H1 (cell line): Measurements from ENCODE around the gene CLDN16. TPM values are rescaled to one million over a fixed set of nuclear protein-coding genes. Genes with fewer than 3 reads are reported as not detected.

Experiments
- CBX8 ChIP-seq: fragments of 300-800, 300-1000 bp; sonication (generic); IDR thresholded peaks from 2 replicates; pipeline ENCODE4 v1.7.1; 2016; ENCODE audit warnings: low read depth, low read length, borderline replicate concordance
- EP300 ChIP-seq, 2 experiments: IDR thresholded peaks; 1 replicate in 1 of 2; 2 replicates in 1 of 2; pipeline ENCODE4 v1.6.1; 2011 to 2012; ENCODE audit warnings: low read depth in 2 of 2, low read length in 2 of 2, mild to moderate bottlenecking in 2 of 2, borderline replicate concordance in 1 of 2, inconsistent platforms in 1 of 2, moderate library complexity in 1 of 2
- POU5F1 ChIP-seq: IDR thresholded peaks from 2 replicates; pipeline ENCODE4 v1.6.1; 2011; ENCODE audit warnings: low read depth, mild to moderate bottlenecking, low read length, moderate library complexity
- SIN3A ChIP-seq, 2 experiments: IDR thresholded peaks in 1 of 2; conservative IDR thresholded peaks in 1 of 2; 2 replicates each; pipeline ENCODE4 v1.6.1; 2011 to 2012; ENCODE audit warnings: low read length in 2 of 2, improper control_type of control experiment in 1 of 2, low read depth in 1 of 2, mild to moderate bottlenecking in 1 of 2
- TAF1 ChIP-seq: IDR thresholded peaks from 2 replicates; pipeline ENCODE4 v1.6.1; 2011; ENCODE audit warnings: mild to moderate bottlenecking, low read depth, low read length
- polyA plus RNA-seq, 7 experiments: library from polyadenylated mRNA; depleted of rRNA in 3 of 7; stranded (reverse) in 5 of 7; unstranded in 2 of 7; fragments of >200 nt in 5 of 7; fragments of 200-250 nt in 2 of 7; gene quantifications; 1 replicate in 5 of 7; 2 replicates in 1 of 7; 4 replicates in 1 of 7; pipeline versions ENCODE4 v1.2.1 to v1.2.3, GENCODE V29; 2011 to 2013; ENCODE audit warnings: missing spikeins in 2 of 7, mixed read lengths in 2 of 7
- total RNA-seq: library from RNA; stranded (reverse); fragmentation: NEBNext Ultra II Directional; extraction: Animal tissue kit (Norgen Biotek cat#: 25700); gene quantifications from 2 replicates; pipeline ENCODE4 v1.2.1, GENCODE V29; 2021
- TF ChIP-seq, protein P1 (sequence below): fragments of 300-600 bp; sonication (generic); IDR thresholded peaks from 2 replicates; pipeline ENCODE4 v1.7.1; 2012; ENCODE audit warnings: low read length, moderate library complexity, mild to moderate bottlenecking, inconsistent platforms; ENCODE audit not compliant: insufficient replicate concordance
- TF ChIP-seq, protein P2 (sequence below), 3 experiments: IDR thresholded peaks; 1 replicate in 2 of 3; 2 replicates in 1 of 3; pipeline versions ENCODE4 v1.5.1 to v1.6.1; 2011; ENCODE audit warnings: low read length in 3 of 3, mild to moderate bottlenecking in 3 of 3, inconsistent platforms in 2 of 3, low read depth in 1 of 3, moderate library complexity in 1 of 3; ENCODE audit not compliant: insufficient read depth in 1 of 3; ENCODE audit errors: control extremely low read depth in 1 of 3

Gene CLDN16
- total and polyA plus RNA-seq, 2 of the 8 experiments (the other 6 are each of a cell fraction or from before 2014, with no cell fraction given): not detected

DNA sequence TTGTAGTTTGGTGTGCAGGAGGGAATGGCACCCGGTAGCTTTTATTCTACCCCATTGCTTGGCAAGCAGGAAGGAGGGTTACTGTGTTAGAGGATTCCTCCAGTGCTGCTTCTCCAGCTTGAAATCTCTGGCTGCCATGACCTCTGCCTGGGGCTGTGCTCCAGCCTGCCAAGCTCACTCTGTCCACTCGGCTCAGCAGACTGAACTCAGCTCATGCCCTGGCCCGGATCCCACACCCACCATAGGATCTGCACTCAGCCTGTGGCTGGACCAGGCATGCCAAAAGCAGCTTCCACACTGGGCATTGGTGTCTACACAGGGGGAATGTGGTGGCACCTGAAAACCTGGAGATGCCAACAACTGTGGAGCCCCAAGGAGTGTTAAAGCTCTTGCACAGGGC is 26.3 kb downstream of the CLDN16 start (continued):
- TF ChIP-seq, protein P1, sequence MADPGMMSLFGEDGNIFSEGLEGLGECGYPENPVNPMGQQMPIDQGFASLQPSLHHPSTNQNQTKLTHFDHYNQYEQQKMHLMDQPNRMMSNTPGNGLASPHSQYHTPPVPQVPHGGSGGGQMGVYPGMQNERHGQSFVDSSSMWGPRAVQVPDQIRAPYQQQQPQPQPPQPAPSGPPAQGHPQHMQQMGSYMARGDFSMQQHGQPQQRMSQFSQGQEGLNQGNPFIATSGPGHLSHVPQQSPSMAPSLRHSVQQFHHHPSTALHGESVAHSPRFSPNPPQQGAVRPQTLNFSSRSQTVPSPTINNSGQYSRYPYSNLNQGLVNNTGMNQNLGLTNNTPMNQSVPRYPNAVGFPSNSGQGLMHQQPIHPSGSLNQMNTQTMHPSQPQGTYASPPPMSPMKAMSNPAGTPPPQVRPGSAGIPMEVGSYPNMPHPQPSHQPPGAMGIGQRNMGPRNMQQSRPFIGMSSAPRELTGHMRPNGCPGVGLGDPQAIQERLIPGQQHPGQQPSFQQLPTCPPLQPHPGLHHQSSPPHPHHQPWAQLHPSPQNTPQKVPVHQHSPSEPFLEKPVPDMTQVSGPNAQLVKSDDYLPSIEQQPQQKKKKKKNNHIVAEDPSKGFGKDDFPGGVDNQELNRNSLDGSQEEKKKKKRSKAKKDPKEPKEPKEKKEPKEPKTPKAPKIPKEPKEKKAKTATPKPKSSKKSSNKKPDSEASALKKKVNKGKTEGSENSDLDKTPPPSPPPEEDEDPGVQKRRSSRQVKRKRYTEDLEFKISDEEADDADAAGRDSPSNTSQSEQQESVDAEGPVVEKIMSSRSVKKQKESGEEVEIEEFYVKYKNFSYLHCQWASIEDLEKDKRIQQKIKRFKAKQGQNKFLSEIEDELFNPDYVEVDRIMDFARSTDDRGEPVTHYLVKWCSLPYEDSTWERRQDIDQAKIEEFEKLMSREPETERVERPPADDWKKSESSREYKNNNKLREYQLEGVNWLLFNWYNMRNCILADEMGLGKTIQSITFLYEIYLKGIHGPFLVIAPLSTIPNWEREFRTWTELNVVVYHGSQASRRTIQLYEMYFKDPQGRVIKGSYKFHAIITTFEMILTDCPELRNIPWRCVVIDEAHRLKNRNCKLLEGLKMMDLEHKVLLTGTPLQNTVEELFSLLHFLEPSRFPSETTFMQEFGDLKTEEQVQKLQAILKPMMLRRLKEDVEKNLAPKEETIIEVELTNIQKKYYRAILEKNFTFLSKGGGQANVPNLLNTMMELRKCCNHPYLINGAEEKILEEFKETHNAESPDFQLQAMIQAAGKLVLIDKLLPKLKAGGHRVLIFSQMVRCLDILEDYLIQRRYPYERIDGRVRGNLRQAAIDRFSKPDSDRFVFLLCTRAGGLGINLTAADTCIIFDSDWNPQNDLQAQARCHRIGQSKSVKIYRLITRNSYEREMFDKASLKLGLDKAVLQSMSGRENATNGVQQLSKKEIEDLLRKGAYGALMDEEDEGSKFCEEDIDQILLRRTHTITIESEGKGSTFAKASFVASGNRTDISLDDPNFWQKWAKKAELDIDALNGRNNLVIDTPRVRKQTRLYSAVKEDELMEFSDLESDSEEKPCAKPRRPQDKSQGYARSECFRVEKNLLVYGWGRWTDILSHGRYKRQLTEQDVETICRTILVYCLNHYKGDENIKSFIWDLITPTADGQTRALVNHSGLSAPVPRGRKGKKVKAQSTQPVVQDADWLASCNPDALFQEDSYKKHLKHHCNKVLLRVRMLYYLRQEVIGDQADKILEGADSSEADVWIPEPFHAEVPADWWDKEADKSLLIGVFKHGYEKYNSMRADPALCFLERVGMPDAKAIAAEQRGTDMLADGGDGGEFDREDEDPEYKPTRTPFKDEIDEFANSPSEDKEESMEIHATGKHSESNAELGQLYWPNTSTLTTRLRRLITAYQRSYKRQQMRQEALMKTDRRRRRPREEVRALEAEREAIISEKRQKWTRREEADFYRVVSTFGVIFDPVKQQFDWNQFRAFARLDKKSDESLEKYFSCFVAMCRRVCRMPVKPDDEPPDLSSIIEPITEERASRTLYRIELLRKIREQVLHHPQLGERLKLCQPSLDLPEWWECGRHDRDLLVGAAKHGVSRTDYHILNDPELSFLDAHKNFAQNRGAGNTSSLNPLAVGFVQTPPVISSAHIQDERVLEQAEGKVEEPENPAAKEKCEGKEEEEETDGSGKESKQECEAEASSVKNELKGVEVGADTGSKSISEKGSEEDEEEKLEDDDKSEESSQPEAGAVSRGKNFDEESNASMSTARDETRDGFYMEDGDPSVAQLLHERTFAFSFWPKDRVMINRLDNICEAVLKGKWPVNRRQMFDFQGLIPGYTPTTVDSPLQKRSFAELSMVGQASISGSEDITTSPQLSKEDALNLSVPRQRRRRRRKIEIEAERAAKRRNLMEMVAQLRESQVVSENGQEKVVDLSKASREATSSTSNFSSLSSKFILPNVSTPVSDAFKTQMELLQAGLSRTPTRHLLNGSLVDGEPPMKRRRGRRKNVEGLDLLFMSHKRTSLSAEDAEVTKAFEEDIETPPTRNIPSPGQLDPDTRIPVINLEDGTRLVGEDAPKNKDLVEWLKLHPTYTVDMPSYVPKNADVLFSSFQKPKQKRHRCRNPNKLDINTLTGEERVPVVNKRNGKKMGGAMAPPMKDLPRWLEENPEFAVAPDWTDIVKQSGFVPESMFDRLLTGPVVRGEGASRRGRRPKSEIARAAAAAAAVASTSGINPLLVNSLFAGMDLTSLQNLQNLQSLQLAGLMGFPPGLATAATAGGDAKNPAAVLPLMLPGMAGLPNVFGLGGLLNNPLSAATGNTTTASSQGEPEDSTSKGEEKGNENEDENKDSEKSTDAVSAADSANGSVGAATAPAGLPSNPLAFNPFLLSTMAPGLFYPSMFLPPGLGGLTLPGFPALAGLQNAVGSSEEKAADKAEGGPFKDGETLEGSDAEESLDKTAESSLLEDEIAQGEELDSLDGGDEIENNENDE: no peak
- TF ChIP-seq TAF1 (no peak), CBX8 (no peak), POU5F1 (no peak), SIN3A (conservative IDR thresholded peaks at IDR 0.05 in 1 of 2, IDR thresholded peaks at IDR 0.05 in 1 of 2; ENCODE audit: low read depth in 1 of 2, low read length in 2 of 2) (no peak), EP300 (IDR thresholded peaks at IDR 0.05; ENCODE audit: borderline replicate concordance in 1 of 2, low read depth in 2 of 2, low read length in 2 of 2) (no peak)
- TF ChIP-seq, protein P2, sequence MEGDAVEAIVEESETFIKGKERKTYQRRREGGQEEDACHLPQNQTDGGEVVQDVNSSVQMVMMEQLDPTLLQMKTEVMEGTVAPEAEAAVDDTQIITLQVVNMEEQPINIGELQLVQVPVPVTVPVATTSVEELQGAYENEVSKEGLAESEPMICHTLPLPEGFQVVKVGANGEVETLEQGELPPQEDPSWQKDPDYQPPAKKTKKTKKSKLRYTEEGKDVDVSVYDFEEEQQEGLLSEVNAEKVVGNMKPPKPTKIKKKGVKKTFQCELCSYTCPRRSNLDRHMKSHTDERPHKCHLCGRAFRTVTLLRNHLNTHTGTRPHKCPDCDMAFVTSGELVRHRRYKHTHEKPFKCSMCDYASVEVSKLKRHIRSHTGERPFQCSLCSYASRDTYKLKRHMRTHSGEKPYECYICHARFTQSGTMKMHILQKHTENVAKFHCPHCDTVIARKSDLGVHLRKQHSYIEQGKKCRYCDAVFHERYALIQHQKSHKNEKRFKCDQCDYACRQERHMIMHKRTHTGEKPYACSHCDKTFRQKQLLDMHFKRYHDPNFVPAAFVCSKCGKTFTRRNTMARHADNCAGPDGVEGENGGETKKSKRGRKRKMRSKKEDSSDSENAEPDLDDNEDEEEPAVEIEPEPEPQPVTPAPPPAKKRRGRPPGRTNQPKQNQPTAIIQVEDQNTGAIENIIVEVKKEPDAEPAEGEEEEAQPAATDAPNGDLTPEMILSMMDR (IDR thresholded peaks at IDR 0.05; ENCODE audit: control extremely low read depth in 1 of 3, insufficient read depth in 1 of 3, low read depth in 1 of 3, low read length in 3 of 3): no peak
